ENCODE results near the gene VIPR2.
A peak's percentile ranks its signal among the peaks of the same experiment; 100 is the strongest.

VIPR2 gene

GRCh38 chr7:159051916-159052315 is 92.8 kb downstream of the VIPR2 start:
- no peak overlapping the region for H3K27ac Mint-ChIP-seq

GRCh38 chr7:159050704-159051103 is 94.0 kb downstream of the VIPR2 start:
- DNase-seq (ENCODE audit: low spot score in 2 of 2) = no peak
- H3K4me3 Mint-ChIP-seq = no peak overlapping the region
- no peak overlapping the region for H3K27ac Mint-ChIP-seq
- no peaks in the 10 kb centered on the region for H3K36me3 Mint-ChIP-seq
- H3K4me1 Mint-ChIP-seq = peaks cover 10% of the 10 kb centered on the region
- no peak for ATAC-seq
- H3K9me3 Mint-ChIP-seq = peaks cover 3% of the 10 kb centered on the region

More at GRCh38 chr7:159051916-159052315, 92.8 kb downstream of the VIPR2 start:
- no peak for DNase-seq (ENCODE audit: low spot score in 2 of 2)
- Mint-ChIP-seq H3K4me1 (peaks cover 10% of the 10 kb centered on the region), H3K36me3 (no peaks in the 10 kb centered on the region), H3K9me3 (peaks cover 3% of the 10 kb centered on the region), H3K4me3 (no peak overlapping the region)
- ATAC-seq = peak; percentile 45

- Mint-ChIP-seq H3K9me3 (peaks cover 3% of the 10 kb centered on the region), H3K4me1 (peaks cover 10% of the 10 kb centered on the region), H3K36me3 (no peaks in the 10 kb centered on the region), H3K4me3 (no peak overlapping the region), H3K27ac (no peak overlapping the region)
- no peak for ATAC-seq
- DNase-seq (ENCODE audit: low spot score in 2 of 2) = no peak
Observed at GRCh38 chr7:159049266-159050025, 95.2 kb downstream of the VIPR2 start.

GRCh38 chr7:159048656-159049055 is 96.0 kb downstream of the VIPR2 start:
- Mint-ChIP-seq H3K27ac (no peak overlapping the region), H3K4me1 (peaks cover 10% of the 10 kb centered on the region), H3K9me3 (peaks cover 3% of the 10 kb centered on the region), H3K4me3 (no peak overlapping the region), H3K36me3 (no peaks in the 10 kb centered on the region)
- no peak for ATAC-seq
- DNase-seq (ENCODE audit: low spot score in 2 of 2) = no peak

- H3K27ac Mint-ChIP-seq = no peak overlapping the region
- no peak for ATAC-seq
- no peak overlapping the region for H3K4me3 Mint-ChIP-seq
- H3K9me3 Mint-ChIP-seq = peaks cover 3% of the 10 kb centered on the region
- no peaks in the 10 kb centered on the region for H3K36me3 Mint-ChIP-seq
- no peak for DNase-seq (ENCODE audit: low spot score in 2 of 2)
- peaks cover 10% of the 10 kb centered on the region for H3K4me1 Mint-ChIP-seq
Observed at GRCh38 chr7:159047536-159047935, 97.1 kb downstream of the VIPR2 start.

- Mint-ChIP-seq H3K4me1 (peaks cover 8% of the 10 kb centered on the region), H3K36me3 (no peaks in the 10 kb centered on the region), H3K9me3 (peaks cover 1% of the 10 kb centered on the region), H3K27ac (no peak overlapping the region), H3K4me3 (no peak overlapping the region)
- DNase-seq (ENCODE audit: low spot score in 2 of 2) (no peak), ATAC-seq (no peak)
Observed at GRCh38 chr7:159046300-159046699, 98.4 kb downstream of the VIPR2 start.

GRCh38 chr7:159045839-159046238 is 98.8 kb downstream of the VIPR2 start:
- ATAC-seq (no peak), DNase-seq (ENCODE audit: low spot score in 2 of 2) (no peak)
- Mint-ChIP-seq H3K4me3 (no peak overlapping the region), H3K27ac (no peak overlapping the region), H3K9me3 (no peaks in the 10 kb centered on the region), H3K36me3 (no peaks in the 10 kb centered on the region), H3K4me1 (peaks cover 3% of the 10 kb centered on the region)

- H3K27ac Mint-ChIP-seq = no peak overlapping the region
Observed at GRCh38 chr7:159042581-159043101, 102.0 kb downstream of the VIPR2 start.

GRCh38 chr7:159042103-159042502 is 102.6 kb downstream of the VIPR2 start:
- Mint-ChIP-seq H3K4me1 (no peaks in the 10 kb centered on the region), H3K4me3 (no peak overlapping the region), H3K36me3 (no peaks in the 10 kb centered on the region), H3K9me3 (no peaks in the 10 kb centered on the region), H3K27ac (no peak overlapping the region)
- DNase-seq (ENCODE audit: low spot score in 2 of 2) (no peak), ATAC-seq (no peak)

More at GRCh38 chr7:159042581-159043101, 102.0 kb downstream of the VIPR2 start:
- no peaks in the 10 kb centered on the region for H3K4me1 Mint-ChIP-seq
- ATAC-seq (no peak), DNase-seq (ENCODE audit: low spot score in 2 of 2) (no peak)
- no peak overlapping the region for H3K4me3 Mint-ChIP-seq
- no peaks in the 10 kb centered on the region for H3K9me3 Mint-ChIP-seq
- H3K36me3 Mint-ChIP-seq = no peaks in the 10 kb centered on the region

- Mint-ChIP-seq H3K4me1 (no peaks in the 10 kb centered on the region), H3K4me3 (no peak overlapping the region), H3K36me3 (no peaks in the 10 kb centered on the region), H3K27ac (no peak overlapping the region), H3K9me3 (no peaks in the 10 kb centered on the region)
- DNase-seq (ENCODE audit: low spot score in 2 of 2) (no peak), ATAC-seq (no peak)
Observed at GRCh38 chr7:159040912-159041711, 103.6 kb downstream of the VIPR2 start.

- ATAC-seq (no peak), DNase-seq (ENCODE audit: low spot score in 2 of 2) (no peak)
- Mint-ChIP-seq H3K9me3 (no peaks in the 10 kb centered on the region), H3K27ac (no peak overlapping the region), H3K4me1 (no peaks in the 10 kb centered on the region), H3K4me3 (no peak overlapping the region), H3K36me3 (no peaks in the 10 kb centered on the region)
Observed at GRCh38 chr7:159040146-159040545, 104.5 kb downstream of the VIPR2 start.

GRCh38 chr7:159039716-159040115 is 105.0 kb downstream of the VIPR2 start:
- H3K9me3 Mint-ChIP-seq = no peaks in the 10 kb centered on the region
- H3K27ac Mint-ChIP-seq = no peak overlapping the region
- H3K4me3 Mint-ChIP-seq = no peak overlapping the region
- no peaks in the 10 kb centered on the region for H3K4me1 Mint-ChIP-seq
- no peaks in the 10 kb centered on the region for H3K36me3 Mint-ChIP-seq
- DNase-seq (ENCODE audit: low spot score in 2 of 2) (no peak), ATAC-seq (no peak)

GRCh38 chr7:159038066-159038465 is 106.6 kb downstream of the VIPR2 start:
- Mint-ChIP-seq H3K4me1 (no peaks in the 10 kb centered on the region), H3K36me3 (no peaks in the 10 kb centered on the region), H3K9me3 (no peaks in the 10 kb centered on the region), H3K27ac (no peak overlapping the region), H3K4me3 (no peak overlapping the region)
- DNase-seq (ENCODE audit: low spot score in 2 of 2) = no peak
- ATAC-seq = no peak

- Mint-ChIP-seq H3K36me3 (no peaks in the 10 kb centered on the region), H3K4me3 (no peak overlapping the region), H3K27ac (no peak overlapping the region), H3K4me1 (no peaks in the 10 kb centered on the region), H3K9me3 (no peaks in the 10 kb centered on the region)
- DNase-seq (ENCODE audit: low spot score in 2 of 2) = no peak
- no peak for ATAC-seq
Observed at GRCh38 chr7:159036916-159037605, 107.6 kb downstream of the VIPR2 start.

GRCh38 chr7:159035571-159036073 is 109.0 kb downstream of the VIPR2 start:
- no peak overlapping the region for H3K4me3 Mint-ChIP-seq
- peaks cover 5% of the 10 kb centered on the region for H3K4me1 Mint-ChIP-seq
- H3K36me3 Mint-ChIP-seq = no peaks in the 10 kb centered on the region
- no peaks in the 10 kb centered on the region for H3K9me3 Mint-ChIP-seq
- no peak for ATAC-seq
- no peak overlapping the region for H3K27ac Mint-ChIP-seq
- no peak for DNase-seq (ENCODE audit: low spot score in 2 of 2)

Measured in stimulated activated effector memory CD8-positive, alpha-beta T cell treated with anti-CD3 and anti-CD28 coated beads, Interleukin-12 subunit alpha, Interleukin-12 subunit beta, amount 100 ng/mL, for 72 hours (primary cell).